Fibroblast of gingiva (primary cell): Measurements from ENCODE around the gene HMCN2.
"Not testable (repeated sequence)": the region's sequence is repeated elsewhere in the genome, so short reads cannot be mapped to it uniquely, and the experiment has no call there.

Source experiments
- DNase-seq: peaks from one replicate; pipeline ENCODE4 v3.0.0-alpha.2; 2011; ENCODE audit warnings: low read depth

The HMCN2 gene

DNA sequence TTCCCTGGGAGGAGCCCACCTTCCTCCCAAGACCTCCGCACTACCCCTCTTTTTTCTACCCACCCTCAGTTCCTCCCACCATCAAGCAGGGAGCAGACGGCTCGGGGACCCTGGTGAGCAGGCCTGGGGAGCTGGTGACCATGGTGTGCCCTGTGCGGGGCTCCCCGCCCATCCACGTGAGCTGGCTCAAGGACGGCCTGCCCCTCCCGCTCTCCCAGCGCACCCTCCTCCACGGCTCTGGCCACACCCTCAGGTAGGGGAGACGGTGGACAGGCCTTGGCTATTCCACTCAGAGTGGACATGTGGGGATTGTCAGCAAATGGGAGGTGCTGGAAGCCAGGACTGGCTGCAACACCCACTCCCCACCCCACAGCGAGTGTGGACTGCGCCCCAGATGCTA is 126.3 kb downstream of the HMCN2 start:
- DNase-seq, result no peak

DNA sequence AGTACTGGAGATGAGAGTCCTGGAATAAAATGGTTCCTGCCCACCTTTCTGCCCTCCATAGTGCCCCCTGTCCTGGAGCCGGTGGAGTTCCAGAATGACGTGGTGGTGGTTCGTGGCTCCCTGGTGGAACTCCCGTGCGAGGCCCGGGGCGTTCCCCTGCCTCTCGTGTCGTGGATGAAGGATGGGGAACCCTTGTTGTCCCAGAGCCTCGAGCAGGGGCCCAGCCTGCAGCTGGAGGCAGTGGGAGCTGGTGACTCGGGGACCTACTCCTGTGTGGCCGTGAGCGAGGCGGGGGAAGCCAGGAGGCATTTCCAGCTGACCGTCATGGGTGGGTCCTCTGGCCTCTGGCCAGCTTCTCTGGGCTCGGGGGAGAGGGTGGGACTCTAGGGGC is 128.1 kb downstream of the HMCN2 start:
- no peak for DNase-seq

GRCh38 chr9:130394320-130394719 is 128.8 kb downstream of the HMCN2 start:
- no peak for DNase-seq

DNA sequence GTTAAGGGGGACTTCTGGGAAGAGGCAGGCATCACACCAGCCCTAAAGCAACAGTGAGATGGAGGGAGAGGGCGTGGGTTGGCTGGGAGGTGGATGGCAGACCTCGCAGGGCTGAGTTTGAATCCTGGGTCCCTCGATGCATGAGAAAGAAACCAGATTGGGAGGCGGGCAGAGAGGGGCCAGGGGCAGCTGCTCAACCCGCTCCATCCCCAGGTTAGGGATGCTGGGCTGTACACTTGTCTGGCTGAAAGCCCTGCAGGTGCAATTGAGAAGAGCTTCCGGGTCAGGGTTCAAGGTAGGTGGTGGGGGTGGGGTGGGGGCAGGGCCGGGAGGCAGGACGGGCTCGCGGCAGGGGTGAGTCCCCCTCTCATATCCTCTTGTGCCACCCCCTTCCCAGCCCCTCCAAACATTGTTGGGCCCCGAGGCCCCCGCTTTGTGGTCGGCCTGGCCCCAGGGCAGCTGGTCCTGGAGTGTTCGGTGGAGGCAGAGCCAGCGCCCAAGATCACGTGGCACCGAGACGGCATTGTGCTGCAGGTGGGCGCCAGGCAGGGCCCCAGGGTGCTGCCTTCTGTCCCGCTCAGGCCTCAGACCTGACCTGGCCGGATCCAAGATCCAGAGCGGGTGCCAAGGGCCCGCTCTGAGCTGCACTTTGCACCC is 129.4 kb downstream of the HMCN2 start:
- no peak for DNase-seq

GRCh38 chr9:130395810-130396435 is 130.4 kb downstream of the HMCN2 start:
- DNase-seq, result no peak

DNA sequence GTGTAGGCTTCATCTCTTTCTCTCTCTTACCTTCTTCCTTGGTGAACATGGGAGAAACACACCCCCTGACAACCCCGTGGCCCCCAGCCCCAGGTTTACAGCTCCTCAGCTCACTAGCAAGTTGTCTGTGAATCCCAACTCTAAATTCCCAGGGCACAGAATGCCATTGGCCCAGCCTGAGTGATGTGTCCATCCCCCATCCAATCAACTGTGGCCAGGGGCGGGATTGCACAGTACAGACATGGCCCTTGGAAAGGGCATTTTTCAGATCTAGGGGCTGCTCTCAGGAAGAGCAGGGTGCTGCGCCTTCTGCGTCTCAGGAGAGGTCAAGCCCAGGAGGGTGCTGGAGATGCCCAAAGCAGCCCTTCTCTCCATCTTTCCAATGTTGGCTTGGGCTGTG is 131.0 kb downstream of the HMCN2 start:
- no peak for DNase-seq

GRCh38 chr9:130398487-130399240 is 133.1 kb downstream of the HMCN2 start:
- DNase-seq, result no peak

DNA sequence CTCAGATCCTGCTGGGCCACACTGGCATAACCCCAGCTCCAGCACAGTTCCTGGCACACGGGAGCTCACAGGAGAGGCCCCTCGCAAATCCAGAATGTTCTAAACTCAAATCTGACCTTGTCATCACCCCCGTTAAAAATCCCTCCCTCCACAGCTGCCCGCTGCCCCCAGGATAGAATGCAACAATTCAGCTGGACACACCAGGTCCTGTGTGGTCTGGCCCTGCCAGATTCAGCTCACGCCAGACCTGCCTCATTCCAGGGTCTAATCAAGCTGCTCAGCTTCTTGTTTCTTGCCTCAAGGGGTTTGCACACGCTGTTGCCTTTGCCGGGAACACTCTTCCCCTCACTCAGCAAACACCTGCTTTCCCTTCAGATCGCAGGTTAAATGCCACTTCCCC is 134.2 kb downstream of the HMCN2 start:
- DNase-seq, result no peak

DNA sequence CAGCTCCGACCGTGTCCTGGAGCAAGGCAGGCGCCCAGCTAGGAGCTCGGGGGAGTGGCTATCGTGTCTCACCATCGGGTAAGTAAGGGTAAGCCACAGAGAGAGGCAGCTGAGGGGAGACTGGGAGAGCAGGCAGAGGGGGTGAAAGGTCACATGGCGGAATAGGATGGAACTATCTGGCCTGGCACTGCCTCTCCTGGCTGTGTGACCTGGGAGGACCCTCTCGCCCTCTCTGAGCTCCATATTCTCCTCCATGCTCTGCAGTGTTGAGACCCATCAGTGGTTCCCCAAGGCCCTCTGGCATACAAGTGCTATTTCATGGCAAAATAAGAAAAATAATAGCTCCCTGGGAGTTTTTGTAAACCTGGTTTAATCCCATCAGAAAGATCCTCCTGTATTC is 135.3 kb downstream of the HMCN2 start:
- DNase-seq, result no peak

DNA sequence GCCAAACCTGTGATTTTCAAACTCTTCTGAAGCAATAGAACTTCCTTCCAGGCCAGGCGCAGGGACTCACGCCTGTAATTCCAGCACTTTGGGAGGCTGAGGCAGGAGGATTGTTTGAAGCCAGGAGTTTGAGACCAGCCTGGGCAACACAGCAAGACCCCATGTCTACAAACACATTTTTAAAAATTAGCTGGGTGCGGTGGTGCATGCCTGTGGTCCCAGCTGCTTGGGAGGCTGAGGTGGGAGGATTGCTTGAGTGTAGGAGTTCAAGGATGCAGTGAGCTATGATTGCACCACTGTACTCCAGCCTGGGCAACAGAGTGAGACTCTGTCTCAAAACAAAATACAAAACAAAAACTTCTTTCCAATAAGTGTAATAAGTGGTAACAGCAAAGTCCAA is 136.2 kb downstream of the HMCN2 start:
- DNase-seq, result not testable (repeated sequence)

- no peak for DNase-seq
These were observed 136.7 kb downstream of the HMCN2 start for GRCh38 chr9:130402243-130402642.

- no peak for DNase-seq
These were observed 137.3 kb downstream of the HMCN2 start for GRCh38 chr9:130402645-130403440.

GRCh38 chr9:130405657-130406257 is 140.2 kb downstream of the HMCN2 start:
- no peak for DNase-seq

- DNase-seq, result no peak
These were observed 140.8 kb downstream of the HMCN2 start for GRCh38 chr9:130406278-130406895.

GRCh38 chr9:130407916-130408663 is 142.5 kb downstream of the HMCN2 start:
- no peak for DNase-seq

DNA sequence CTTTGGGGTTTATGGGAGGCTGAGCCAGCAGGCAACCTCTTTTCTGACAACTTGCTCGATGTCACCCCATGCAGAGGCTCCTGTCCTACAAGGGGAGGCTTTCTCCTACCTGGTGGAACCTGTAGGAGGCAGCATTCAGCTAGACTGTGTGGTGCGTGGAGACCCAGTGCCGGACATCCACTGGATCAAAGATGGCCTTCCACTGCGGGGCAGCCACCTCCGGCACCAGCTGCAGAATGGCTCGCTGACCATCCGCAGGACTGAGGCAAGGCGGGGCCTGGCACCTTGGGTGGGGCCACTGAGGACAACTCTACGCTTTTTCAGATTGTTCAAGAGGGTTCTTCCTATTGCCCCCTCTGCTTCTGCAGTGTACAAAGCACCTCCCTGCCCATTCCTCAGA is 143.1 kb downstream of the HMCN2 start:
- no peak for DNase-seq

- DNase-seq, result no peak
These were observed 143.7 kb downstream of the HMCN2 start for GRCh38 chr9:130409246-130409645.

- DNase-seq, result no peak
These were observed 144.9 kb downstream of the HMCN2 start for GRCh38 chr9:130410443-130410842.

GRCh38 chr9:130411566-130411915 is 146.0 kb downstream of the HMCN2 start:
- no peak for DNase-seq

DNA sequence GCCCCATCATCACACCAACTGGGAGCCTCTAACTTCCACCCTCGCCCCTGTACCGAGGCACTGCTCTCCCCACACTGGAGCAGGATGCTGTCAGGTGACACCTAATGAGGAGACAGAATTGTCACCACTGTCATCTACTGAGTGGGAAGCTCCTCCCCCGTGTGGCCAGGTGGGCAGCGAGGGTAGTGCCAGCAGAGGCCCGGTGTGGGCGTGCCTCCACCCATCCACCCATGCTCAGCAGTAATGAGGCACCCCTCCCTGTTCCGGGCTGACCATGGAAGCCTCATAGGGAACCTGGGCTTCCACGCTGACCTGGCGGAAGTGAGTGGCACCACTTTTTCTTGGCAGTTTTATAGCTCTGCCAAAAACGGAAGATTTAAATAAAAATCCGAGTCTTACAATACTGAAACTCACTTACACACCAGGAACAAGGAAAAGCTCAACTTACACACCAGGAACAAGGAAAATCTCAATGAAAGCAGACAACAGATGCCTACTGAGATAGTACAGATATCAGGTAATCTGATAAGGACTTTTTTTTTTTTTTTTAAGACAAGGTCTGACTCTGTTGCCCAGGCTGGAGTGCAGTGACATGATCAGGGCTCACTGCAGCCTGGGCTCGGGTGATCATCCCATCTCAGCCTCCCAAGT is 148.6 kb downstream of the HMCN2 start:
- DNase-seq, result no peak
